ENCODE measurements around the gene DNAAF5.

Gene DNAAF5

DNA sequence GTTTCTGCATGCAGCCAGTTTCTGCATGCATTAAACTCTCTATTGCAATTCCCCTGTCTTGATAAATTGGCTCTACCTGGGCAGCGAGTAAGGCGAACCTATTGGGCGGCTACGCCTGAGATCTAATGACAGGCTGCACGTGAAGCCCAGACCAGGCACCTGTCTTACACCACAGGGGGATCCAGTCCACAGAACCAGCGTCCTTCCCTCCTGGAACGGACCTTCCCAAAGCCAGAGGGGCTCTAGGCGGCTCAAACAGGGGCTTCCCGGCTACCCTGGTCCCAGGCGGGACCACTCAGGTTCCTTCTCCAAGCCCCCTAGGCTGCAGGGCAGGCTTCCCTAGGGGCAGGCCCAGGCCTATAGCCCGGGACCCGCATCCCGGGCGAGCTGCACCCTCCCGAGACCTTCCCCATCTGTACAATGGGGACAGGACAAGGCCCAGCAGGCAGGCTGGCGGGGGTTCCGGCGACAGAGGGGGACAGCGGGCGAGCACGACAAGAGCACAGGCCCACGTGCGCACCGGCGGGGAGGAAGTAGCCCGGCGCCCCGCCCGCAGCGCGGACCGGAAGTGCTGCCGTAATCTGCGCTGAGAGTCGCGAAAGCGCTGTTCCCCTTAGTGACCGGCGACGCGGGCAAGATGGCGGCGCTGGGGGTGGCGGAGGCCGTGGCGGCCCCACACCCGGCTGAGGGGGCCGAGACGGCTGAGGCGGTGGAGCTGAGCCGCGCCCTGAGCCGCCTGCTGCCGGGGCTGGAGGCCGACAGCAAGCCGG, at the start of gene DNAAF5:
Gene DNAAF5, plus strand, starts transcription at position 616 of the 770 bp plus-strand sequence. Its CDS starts 22 bp downstream, at position 638.
- DNase-seq = peak; percentile 95

DNA sequence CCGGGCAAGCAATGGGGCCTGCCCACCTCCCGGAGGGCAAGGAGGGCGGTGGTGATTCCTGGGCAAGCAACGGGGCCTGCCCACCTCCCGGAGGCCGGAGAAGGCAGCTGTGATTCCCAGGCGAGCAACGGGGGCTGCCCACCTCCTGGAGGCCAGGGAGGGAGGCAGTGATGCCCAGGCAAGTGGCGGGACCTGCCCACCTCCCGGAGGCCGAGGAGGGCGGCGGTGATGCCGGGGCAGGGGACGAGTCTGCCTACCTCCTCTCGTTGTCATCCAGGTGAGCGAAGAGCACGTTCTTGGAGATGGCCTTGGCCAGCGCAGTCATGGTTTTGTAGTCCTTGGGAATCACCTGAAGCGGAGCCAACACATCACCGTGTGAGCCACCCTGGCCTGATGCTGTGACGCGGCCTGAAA, 49.5 kb upstream of the DNAAF5 start:
- no peak for DNase-seq

DNA sequence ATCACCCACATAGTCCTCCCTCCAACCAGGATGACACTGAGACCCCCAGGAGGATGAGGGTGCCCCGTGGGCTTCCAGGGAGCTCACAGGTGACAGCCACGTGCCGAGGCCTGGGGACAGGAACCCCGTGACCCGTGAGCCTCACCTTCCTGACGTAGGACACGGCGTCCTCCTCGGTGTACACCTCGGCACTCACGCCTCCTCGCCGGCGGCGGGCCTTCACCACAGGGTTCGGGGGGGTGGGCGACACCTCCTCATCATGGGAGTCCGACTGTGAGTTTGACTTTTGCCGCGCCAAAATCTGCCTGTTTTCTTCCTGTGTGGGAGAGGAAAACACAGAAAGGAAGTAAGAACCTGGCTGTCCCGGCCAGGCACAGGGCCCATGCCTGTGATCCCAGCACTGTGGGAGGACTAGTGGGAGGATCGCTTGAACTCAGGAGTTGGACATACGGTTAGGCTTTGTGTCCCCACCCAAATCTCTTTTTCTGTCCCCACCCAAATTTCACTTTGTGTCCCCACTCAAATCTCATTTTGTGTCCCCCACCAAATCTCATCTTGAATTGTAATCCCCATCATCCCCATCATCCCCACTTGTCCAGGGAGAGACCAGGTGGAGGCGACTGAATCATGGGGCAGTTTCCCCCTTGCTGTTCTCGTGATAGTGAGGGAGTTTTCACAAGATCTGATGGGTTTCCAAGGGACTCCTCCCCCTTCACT, 45.9 kb upstream of the DNAAF5 start:
- DNase-seq = no peak

DNA sequence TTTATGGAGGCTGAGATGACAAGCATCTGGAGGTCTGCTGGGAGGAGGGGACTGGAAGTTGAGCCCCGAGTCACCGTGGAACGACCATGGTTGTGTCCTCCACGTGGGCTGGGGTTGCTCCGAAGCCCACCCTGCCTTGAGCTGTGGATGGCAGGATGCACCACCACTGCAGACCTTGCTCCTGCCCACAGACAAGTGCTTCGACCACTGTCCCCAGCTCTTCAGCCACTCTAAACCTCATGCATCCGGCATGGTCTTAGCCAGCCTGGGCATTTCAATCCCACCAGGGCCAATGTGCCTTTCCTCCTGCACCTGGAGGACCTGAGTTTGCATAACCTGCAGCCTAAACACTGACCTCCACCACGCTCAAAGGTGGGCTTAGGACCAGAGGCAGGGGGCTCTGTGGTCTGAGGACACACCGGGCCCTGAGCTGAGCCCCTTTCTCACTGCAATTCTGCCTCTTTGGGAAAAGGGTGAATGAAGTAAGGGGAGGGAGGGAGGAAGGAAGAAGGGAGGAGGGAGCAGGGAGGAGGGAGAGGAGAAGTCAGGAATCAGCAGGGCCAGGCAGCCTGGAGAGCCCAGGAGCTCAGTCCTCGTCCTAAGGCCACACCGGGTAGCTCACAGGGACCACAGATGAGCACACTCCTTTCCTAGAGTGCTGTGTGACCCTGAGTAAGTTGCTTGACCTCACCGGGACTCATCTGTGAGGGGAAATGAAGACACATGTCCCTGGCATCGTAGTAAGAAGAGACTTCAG, 44.8 kb upstream of the DNAAF5 start:
- DNase-seq = no peak

DNA sequence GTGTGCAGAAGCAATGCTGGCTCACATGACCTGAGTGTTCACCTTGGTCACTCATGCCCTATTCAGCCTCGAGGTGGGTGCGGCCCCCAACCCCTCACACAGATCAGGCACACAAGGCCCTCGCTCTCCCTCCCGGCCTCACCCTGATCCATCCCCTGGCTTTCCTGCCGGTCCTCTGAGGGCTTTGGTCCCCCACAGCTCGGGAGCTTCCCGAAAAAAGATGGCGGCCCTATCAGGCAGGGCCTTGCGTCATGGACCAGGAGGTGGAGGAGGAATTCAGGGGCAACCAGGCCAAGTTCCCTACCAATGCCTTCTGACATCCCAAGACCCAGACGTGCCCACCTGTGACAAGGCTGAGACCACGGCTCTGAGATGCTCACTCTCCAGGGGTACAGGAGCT, 43.7 kb upstream of the DNAAF5 start:
- DNase-seq = no peak

DNA sequence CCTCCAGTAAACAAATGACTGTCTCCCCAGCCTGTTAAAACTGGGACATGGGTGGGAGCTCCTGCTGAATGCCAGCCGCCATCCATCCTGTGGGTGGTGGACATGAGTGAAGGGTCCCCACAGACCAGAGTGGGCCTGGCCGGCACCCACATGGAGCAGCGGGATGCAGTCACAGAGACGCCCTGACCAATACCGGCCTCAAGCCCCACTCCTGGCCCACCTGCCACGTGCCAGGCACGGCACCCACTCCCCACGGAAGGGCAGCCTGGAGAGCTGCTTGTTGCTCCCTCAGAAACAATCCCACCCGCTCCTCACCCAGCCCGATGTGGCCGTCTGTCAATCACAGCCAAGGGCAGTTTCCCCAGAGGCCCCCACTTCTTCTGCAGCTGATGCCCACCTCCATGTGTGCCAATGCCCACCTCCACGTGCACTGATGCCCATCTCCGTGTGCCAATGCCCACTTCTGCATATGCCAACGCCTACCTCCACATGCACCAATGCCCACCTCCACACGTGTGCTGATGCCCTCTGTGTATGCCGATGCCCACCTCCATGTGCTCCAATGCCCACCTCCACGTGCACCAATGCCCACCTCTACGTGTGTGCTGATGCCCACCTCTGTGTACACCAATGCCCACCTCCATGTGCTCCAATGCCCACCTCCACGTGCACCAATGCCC, 42.8 kb upstream of the DNAAF5 start:
- DNase-seq = no peak

DNA sequence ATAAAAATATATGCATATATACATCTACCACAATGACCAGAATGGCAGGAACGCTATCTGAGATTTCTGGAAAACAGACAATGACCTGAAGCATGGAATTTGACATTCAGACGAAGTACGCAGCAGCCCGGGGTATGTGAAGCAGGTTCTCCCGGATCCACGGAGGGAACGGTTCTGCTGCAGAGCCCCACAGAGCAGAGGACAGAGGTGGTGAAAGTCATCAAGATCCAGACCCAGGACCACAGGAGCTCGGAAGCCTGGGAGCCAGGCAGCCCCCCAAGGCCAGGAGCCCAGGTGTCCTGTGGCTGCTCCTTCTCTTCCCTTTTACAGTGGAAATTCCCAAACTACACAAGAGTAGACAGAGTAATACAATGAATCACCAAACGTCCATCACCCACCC, 42.1 kb upstream of the DNAAF5 start:
- DNase-seq = no peak

DNA sequence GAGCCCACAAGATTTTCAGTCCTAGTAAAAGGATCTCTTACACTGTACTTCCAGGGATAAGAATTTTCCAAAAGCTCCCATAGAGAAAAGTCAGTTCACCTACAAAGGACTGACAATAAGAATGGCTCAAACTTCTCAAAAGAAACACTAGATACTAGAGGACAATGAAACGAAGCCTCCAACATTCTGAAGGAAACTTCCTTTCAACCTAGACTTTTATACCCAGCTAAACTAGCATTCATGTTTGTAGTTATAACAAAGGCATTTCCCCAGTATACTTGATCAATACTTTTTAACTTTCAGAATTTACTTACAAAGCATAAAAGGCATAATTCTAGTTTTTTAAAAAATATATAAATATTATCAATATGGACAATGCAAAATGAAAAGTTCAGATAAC, 41.0 kb upstream of the DNAAF5 start:
- no peak for DNase-seq

DNA sequence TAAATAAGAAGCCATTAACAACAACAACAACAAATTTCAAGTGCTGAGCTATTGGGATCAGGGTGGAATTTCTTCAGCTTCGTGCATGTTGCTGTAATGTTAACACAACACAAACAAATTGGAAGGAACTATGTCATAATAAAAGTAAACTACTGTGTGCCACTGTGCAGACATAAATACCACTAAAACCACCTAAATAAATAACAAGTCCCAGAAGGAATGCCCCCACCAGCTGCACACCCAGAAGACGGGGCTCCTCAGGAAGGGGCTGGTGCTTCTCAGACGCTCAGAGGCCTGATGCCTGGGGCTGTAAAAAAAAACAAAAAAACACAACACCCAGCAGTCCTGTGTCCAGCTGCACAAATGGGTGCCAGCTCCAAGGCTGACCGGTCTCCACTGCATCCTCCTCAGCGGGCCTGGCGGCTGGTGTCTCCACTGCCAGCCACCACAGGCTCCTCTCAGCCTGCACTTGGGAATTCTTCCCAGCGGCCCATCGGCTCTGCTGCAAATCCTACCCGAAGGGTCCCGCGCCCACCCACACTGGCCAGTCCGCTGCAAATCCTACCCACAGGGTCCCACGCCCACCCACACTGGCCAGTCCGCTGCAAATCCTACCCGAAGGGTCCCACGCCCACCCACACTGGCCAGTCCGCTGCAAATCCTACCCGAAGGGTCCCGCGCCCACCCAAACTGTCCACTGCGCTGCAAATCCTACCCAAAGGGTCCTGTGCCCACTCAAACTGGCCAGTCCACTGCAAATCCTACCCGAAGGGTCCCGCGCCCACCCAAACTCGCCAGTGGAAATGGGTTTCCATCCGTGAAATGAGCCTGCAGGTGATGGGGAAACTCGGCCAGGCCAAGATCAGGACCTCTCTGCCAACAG, 35.8 kb upstream of the DNAAF5 start:
- no peak for DNase-seq

DNA sequence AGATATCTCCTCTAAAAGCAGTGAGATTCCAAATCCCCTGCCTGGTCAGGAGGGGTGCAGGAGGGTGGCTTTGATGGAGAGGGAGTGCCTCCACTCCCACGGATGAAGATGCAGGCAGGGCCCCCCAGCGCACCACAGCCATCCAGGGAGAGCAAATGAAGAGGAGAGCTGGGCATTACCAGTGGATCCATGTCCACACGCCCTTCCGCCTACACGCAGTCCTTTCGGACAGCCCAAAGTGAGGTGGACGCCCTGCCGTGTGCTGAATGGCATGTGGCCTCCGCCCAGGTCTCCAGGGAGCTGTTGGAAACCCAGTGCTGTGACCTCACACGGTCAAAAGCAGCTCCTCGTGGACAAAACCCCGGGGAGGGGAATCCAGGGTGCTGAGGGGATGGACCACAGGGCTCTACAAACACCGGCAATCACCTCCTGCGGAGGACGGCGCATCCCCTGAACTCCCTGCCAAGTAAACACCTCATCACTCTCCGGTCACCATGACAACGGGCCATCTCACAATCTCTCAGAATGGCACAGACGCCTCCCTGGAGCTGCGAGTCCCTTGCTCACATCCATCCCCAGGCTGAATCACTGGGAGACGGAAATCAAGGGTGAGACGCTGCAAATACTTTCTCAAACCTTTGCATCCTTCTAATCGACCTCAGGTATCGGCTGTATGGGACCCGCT, 35.0 kb upstream of the DNAAF5 start:
- no peak for DNase-seq

DNA sequence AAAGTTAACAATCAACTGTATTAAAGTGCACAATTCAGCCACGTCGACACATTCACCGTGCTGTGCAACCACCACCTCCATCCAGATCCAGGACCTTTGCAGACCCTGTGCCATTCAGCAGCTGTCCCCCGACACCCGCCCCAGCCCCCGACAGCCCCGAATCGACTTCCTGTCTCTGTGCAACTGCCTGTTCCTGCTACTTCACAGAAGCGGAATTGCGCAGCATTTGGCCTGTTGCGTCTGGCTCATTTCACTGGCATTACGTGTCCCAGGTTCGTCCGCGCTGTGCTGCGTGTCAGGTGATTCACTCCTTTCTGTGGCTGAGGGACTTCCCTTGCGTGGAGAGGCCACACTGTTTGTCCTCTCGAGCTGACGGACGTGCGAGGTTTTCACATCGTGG, 33.2 kb upstream of the DNAAF5 start:
- DNase-seq = no peak

DNA sequence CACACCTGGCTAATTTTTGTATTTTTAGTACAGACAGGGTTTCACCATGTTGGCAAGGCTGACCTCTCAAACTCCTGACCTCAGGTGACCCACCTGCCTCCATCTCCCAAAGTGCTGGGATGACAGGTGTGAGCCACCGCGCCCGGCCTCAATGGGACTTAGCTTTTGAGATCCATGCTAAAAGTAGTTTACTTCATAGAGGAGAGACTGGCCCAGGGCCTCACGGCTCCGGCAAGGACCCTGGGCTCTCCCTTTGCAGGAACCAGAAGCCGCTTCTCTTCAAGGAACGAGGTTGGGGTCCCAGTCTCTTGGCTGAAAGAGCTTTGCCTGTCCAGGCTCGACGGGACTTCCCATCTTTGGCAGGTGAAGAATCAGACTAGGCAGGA, 30.1 kb upstream of the DNAAF5 start:
- no peak for DNase-seq

DNA sequence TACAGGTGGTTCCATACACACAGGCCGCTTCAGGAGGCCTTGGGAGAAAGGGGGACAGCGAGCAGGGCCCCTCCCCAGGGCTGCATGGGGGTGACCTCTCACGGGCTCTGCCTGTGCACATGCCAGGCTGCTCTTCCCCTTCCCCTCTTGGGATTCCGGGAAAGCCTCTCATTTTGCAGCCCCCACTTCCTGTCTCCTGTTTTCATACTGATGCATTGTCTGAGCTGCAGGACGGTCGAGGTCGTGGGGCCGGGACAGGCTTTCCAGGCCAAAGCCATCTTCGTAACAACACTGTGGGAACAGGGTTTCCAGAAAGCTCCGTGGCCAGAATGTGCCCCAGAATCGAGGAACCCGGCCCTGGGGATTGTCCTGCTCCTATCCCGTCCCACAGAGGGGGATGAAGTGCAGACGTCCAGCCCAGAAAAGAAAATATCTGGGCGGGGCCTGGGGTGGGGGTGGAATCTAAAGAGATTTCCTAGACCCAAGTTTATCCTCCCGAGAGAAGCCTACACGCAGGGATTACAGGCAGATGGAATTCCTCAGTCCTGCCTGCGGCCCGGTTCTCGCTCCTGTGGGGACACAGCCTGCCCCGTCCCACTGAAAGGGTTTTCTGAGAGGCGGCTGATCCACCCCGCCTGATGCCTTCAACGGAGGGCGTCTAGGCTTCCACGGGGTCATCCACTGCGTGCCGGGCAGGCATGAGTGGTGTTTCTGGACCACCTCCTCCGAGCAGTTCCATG, 29.5 kb upstream of the DNAAF5 start:
- no peak for DNase-seq

DNA sequence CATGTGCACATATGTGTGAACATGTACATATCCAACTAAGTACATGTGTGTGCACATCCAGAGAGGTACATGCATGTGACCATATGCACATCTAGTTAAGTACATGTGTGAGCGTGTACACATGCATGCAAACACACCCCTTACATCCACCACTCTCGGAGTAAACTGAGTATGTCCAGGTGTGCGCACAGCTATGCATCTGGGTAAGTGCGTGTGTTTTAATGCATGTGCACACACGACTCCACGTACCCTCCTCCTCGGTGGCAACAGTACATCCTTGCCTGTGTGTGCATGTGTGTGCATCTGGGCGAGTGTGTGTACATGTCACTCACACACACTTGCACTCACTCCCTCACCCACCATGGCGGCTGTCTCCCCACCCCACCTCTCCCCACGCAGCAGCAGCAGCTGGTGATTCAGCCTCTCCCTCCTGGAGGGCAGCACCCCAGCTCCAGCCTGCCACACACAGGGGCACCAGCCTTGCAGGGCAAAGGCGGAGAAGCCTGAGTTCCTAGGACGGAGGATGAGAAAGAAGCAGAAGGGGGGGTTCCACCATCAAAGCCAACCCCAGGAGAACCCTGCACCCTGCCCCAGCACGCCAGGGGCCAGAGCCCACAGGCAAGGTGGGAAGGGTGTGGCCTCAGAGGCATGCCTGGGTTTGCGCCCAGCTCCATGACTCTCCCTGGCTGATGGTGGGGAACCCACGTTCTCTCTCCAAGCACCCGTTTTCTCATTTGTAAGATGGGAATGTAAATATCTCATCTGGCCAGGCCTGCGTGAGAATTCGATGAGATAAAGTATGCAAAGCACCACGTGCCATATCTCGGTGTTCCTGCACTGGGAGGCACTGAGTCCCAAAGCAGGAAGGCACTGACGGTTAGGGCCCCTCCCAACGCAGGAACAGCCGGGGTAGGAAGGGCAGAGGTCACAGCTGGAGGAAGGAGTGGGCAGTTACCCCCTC, 27.7 kb upstream of the DNAAF5 start:
- no peak for DNase-seq

DNA sequence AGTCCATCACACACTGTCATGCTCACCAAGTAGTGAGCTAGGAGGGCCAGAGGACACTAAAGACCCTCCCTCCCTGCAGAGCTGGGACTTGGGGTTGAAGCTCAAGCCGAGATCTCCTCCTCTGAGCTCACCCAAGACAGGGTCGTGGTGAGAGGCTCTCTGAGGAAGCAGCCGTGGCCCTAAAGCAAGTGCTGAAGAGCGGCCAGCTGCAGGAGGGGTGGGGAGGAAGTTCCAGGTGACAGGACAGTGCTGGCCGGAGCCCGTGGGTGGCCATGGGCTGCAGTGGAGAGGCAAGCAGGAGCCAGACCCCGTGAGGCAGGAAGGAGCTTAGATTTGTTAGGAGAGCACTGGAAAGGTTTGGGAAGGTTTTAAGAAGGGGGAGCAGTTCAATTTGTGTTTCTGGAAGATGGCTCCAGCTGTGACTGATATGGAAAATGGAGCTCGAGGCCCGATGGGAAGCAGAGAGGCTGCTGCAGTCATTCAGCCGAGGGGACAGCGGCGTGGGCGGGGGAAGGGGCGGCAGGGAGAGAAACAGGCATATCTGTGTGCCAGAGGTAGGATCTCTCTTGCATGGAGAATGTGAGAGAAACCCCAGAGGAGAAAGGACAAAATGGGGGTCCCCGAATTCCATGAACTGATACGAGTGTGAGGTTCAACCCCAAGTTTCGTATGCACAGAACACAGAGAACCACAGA, 26.9 kb upstream of the DNAAF5 start:
- DNase-seq = no peak

DNA sequence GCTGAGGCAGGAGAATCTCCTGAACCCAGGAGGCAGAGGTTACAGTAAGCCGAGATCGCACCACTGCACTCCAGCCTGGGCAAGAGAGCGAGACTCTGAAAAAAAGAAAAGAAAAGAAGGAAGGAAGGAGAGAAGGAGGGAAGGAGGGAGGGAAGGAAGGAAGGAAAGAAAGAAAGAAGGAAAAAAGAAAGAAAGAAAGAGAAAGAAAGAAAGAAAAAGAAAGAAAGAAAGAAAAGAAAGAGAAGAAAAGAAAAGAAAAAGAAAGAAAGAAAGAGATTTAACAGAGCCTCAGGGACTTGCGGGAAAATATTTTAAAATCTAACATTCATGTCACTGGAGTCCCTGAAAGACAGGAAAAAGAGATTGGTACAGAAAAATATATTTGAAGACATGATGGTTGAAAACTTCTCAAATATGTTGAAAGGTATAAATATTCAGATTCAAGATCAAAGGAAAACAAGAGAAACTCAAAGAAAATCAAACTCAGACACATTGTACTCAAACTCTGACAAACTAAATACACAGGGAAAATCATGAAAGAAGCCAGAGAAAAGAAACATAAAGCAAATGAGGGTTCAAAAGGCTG, 25.3 kb upstream of the DNAAF5 start:
- no peak for DNase-seq

DNA sequence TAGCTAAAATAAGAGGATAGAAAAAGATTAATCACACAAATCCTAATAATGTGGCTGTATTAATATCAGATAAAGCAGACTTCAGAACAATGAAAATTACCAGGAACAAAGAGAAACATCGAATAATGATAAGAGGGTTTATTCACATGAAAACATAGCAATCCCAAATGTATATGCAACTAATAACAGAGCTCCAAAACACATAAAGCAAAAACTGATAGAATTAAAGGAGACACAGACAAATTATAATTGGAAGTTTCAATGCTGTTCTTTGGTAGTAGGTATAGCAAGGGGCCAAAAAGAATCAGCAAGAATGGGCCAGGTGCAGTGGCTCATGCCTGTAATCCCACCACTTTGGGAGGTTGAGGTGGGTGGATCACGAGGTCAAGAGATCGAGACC, 23.4 kb upstream of the DNAAF5 start:
- DNase-seq = no peak

DNA sequence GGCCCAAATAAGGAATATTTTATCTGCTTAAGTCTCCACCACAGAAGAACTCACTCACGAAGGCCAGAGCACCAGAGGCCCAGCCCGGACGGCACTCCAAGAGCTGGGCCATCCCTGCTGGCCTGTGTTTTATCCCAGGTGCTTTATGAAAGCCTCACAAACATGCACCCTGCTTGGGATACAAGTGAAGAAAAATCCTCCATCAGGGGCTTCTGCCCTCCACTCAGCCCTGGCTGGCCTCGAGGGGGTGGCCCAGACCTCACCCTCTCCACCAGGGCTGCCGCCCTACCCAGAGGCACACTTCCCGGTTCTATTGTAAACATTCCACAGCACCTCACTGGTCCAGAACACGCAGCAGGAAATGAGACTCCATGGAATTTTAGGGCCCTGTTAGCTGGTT, 19.8 kb upstream of the DNAAF5 start:
- no peak for DNase-seq
